ENCODE measurements around the gene CNTF.

CNTF gene

DNA sequence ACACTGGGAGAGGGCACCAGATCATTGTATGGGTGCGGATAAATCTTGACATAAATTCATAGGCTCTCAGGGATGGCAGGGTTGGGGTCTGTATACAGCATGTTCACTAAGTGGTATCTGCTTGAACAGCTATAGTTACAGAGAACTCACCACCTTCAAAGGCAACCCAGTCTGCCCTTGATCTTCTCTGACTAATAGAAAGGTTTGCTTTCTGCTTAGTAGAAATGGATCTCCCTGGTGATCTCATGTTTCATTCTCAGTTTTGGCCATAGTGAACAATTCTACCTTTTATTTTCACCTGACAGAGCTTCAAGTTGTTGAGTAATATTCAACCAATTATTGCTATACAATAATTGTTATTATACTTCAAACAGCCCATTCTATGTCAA, 32.4 kb downstream of the CNTF start (continued):
- no peak for TF ChIP-seq GLI4 (tag by site-specific recombination; IDR thresholded peaks at IDR 0.05)

DNA sequence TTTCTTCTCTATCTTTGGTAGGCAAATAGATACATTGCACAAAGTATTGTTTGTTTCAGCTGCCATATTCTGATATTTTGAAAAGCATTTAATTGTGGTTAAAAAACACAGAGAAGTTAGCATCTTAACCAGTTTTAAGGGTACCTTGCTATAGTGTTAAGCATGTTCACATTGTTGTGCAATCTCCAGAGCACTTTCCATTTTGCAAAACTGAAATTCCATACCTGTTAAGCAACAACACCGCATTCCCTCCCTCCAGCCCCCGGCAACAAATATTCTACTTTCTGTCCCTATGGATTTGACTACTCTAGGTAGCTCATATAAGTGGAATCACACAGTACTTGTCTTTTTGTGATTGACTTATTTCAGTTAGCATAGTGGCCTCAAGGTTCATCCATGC, 33.9 kb downstream of the CNTF start:
- Histone ChIP-seq H3K36me3 (ENCODE audit: control insufficient read depth in 2 of 2, insufficient read depth in 1 of 2, low read length in 2 of 2) (no peaks in the 10 kb centered on the region), H3K9me3 (ENCODE audit: control insufficient read depth, insufficient read depth, low read depth, low read length) (no peaks in the 10 kb centered on the region), H3K4me3 (ENCODE audit: low read depth, low read length) (no peak overlapping the region), H3K27ac (ENCODE audit: extremely low read depth, low read depth, low read length) (no peak overlapping the region), H3K4me1 (ENCODE audit: control insufficient read depth, insufficient read depth, low read length) (no peaks in the 10 kb centered on the region)
- POLR2A ChIA-PET, result no interaction called here
- TF ChIP-seq ZNF621 (tag by site-specific recombination; IDR thresholded peaks at IDR 0.05), result no peak
- TF ChIP-seq ZSCAN5A (tag by site-specific recombination; IDR thresholded peaks at IDR 0.05), result no peak
- TF ChIP-seq ZNF202 (tag by site-specific recombination; IDR thresholded peaks at IDR 0.05; ENCODE audit: borderline replicate concordance), result no peak
- CTCF ChIA-PET, result interaction anchor here (0.6 to 2.6 kb wide), 4 partner anchors 121 to 402 kb away, joined by 3 to 15 read pairs (median 7); no protein-coding TSS in a partner anchor

GRCh38 chr11:58658623-58659022, 36.2 kb downstream of the CNTF start:
- Histone ChIP-seq H3K9me3 (ENCODE audit: control insufficient read depth, insufficient read depth, low read depth, low read length) (no peaks in the 10 kb centered on the region), H3K4me1 (ENCODE audit: control insufficient read depth, insufficient read depth, low read length) (no peaks in the 10 kb centered on the region), H3K27ac (ENCODE audit: extremely low read depth, low read depth, low read length) (no peak overlapping the region), H3K4me3 (ENCODE audit: low read depth, low read length) (no peak overlapping the region), H3K36me3 (ENCODE audit: control insufficient read depth in 2 of 2, insufficient read depth in 1 of 2, low read length in 2 of 2) (no peaks in the 10 kb centered on the region)
- POLR2A ChIA-PET, result no interaction called here
- TF ChIP-seq ZNF514 (tag by site-specific recombination; IDR thresholded peaks at IDR 0.05) (no peak), MYNN (tag by site-specific recombination; IDR thresholded peaks at IDR 0.05; ENCODE audit: borderline replicate concordance) (no peak), BCL11A (tag by site-specific recombination; IDR thresholded peaks at IDR 0.05; ENCODE audit: low read depth) (no peak), GLI2 (tag by site-specific recombination; IDR thresholded peaks at IDR 0.05; ENCODE audit: borderline replicate concordance, low read depth) (no peak), ZNF777 (tag by site-specific recombination; IDR thresholded peaks at IDR 0.05; ENCODE audit: borderline replicate concordance) (no peak), ZNF266 (tag by site-specific recombination; IDR thresholded peaks at IDR 0.05; ENCODE audit: low read depth) (no peak), PRDM10 (tag by site-specific recombination; IDR thresholded peaks at IDR 0.05) (no peak), ZNF658 (tag by site-specific recombination; IDR thresholded peaks at IDR 0.05) (no peak), ZNF280D (tag by site-specific recombination; IDR thresholded peaks at IDR 0.05) (no peak), ZNF114 (tag by site-specific recombination; IDR thresholded peaks at IDR 0.05) (no peak), ZNF76 (tag by site-specific recombination; IDR thresholded peaks at IDR 0.05; ENCODE audit: borderline replicate concordance, low read depth) (no peak), ZNF26 (tag by site-specific recombination; IDR thresholded peaks at IDR 0.05) (no peak), ZNF202 (tag by site-specific recombination; IDR thresholded peaks at IDR 0.05; ENCODE audit: borderline replicate concordance) (no peak), ZBTB1 (tag by site-specific recombination; IDR thresholded peaks at IDR 0.05) (no peak), ZNF391 (tag by site-specific recombination; IDR thresholded peaks at IDR 0.05; ENCODE audit: borderline replicate concordance, low read depth) (no peak), ZNF157 (tag by site-specific recombination; IDR thresholded peaks at IDR 0.05) (no peak), MEIS1 (CRISPR knock-in tag; IDR thresholded peaks at IDR 0.05; ENCODE audit: borderline replicate concordance) (no peak), ZNF571 (tag by site-specific recombination; IDR thresholded peaks at IDR 0.05) (no peak), ZNF473 (tag by site-specific recombination; IDR thresholded peaks at IDR 0.05) (no peak)
- CTCF ChIA-PET, result interaction anchor here (1.4 kb wide), 1 partner anchor 129 kb away, joined by 3 read pairs; no protein-coding TSS in a partner anchor
